ENCODE measurements around the gene COBLL1. TPM values are rescaled to one million over a fixed set of nuclear protein-coding genes. Genes with fewer than 3 reads are reported as not detected.
"Not testable (repeated sequence)": the region's sequence is repeated elsewhere in the genome, so short reads cannot be mapped to it uniquely, and the experiment has no call there.

COBLL1 gene
- polyA plus RNA-seq, 3 donors: 101 to 154 (median 115) TPM

DNA sequence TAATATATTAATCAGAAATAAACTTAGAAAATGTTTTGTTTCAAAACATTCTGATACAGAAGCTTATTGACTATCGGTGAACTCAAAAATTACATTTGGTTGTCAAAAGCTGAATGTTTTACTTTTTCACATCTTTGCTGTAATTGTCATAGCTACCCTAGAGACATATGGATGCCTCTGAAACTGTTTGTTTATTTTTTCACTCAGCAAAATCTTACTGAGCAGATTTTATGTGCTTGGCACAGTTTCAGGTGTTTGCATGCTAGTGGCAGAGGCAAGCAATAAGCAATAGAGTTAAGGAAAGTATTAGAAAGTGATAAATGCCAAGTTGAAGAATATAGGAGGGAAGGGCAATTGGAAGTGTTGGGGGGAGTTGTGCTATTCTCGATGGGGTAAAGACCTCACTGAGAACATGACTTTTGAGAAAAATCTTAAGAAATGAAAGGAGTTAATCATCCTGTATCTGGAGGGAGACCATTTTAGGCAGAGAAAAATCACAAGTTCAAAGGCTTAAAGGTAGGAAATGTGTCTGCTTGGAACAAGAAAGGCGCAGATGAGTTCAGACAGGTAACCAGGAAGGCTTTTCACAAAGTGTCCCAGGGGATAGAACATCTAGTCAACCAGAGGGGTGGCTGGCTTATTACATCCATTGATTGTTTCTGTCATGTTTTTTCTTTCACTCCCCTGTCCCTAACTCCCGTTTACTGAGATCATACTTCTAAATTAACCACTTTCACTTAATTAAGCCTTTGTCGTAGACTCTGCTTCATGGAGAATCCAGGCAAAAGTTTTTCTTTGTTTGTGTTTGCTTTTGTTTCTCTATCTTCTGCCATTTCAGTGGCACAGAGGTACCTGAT is 27.2 kb upstream of the COBLL1 start:
- no peak for DNase-seq (ENCODE audit: extremely low read depth in 1 of 11, low read depth in 9 of 11, low spot score in 4 of 11)

- no peak for DNase-seq (ENCODE audit: extremely low read depth in 1 of 11, low read depth in 9 of 11, low spot score in 4 of 11)
These were observed 26.3 kb upstream of the COBLL1 start for GRCh38 chr2:164867779-164868397.

DNA sequence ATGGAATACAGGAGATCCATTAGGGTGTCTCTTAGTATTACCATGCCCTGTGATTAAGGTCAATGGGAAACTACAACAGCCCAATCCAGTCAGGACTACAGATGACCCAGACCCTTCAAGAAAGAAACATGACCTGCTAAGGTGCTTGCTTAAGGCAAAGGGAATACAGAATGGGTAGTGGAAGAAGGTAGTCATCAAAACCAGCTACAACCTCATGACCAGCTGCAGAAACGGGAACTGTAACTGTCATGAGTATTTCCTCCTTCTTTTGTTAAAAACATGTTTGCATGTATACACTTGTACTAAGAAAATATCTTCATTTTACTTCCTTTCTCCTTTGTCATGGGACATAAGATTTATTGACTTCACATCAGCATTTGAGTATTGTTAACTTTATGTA is 24.8 kb upstream of the COBLL1 start:
- not testable (repeated sequence) for DNase-seq (ENCODE audit: extremely low read depth in 1 of 11, low read depth in 9 of 11, low spot score in 4 of 11)

- no peak for DNase-seq (ENCODE audit: extremely low read depth in 1 of 11, low read depth in 9 of 11, low spot score in 4 of 11)
These were observed 19.0 kb upstream of the COBLL1 start for GRCh38 chr2:164860694-164861042.

- DNase-seq (ENCODE audit: extremely low read depth in 1 of 11, low read depth in 9 of 11, low spot score in 4 of 11): not testable (repeated sequence)
These were observed 18.5 kb upstream of the COBLL1 start for GRCh38 chr2:164859906-164860693.

GRCh38 chr2:164859251-164859818 is 17.7 kb upstream of the COBLL1 start:
- DNase-seq (ENCODE audit: extremely low read depth in 1 of 11, low read depth in 9 of 11, low spot score in 4 of 11): no peak

DNA sequence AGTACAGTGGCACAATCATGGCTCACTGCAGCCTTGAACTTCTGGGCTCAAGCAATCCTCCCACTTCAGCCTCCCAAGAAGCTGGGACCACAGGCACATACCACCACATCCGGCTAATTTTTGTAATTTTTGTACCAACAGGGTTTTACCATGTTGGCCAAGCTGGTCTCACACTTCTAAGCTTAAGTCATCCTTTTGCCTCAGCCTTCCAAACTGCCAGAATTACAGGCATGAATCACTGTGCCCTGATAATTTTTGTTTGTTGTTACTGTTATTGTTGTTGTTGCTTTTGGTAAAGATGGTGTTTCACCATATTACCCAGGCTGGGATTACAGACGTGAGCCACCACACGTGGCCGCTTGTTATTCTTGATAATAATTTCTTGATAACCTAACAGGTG is 10.5 kb upstream of the COBLL1 start:
- DNase-seq (ENCODE audit: extremely low read depth in 1 of 11, low read depth in 9 of 11, low spot score in 4 of 11): no peak

DNA sequence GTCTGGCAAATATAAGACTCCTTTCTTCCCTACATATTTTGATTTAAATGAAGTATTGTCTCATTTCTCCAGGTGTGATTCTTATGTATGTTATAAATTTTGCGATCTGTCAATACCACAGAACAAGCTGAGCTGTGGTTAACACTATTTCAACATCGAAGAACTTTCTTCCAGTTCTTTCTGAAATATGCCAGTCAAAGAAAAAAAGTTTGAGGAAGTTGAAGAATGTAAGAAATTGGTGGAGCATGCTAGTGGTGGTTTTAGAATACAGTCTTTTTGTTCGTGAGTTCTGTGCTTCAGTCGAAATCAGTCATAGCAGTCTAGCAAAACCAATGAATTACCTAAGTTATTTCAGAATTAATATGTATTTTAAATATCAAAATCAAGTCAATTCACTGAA is 8.6 kb upstream of the COBLL1 start:
- DNase-seq (ENCODE audit: extremely low read depth in 1 of 11, low read depth in 9 of 11, low spot score in 4 of 11): no peak

- DNase-seq (ENCODE audit: extremely low read depth in 1 of 11, low read depth in 9 of 11, low spot score in 4 of 11): no peak
These were observed 7.9 kb upstream of the COBLL1 start for GRCh38 chr2:164849506-164849905.

DNA sequence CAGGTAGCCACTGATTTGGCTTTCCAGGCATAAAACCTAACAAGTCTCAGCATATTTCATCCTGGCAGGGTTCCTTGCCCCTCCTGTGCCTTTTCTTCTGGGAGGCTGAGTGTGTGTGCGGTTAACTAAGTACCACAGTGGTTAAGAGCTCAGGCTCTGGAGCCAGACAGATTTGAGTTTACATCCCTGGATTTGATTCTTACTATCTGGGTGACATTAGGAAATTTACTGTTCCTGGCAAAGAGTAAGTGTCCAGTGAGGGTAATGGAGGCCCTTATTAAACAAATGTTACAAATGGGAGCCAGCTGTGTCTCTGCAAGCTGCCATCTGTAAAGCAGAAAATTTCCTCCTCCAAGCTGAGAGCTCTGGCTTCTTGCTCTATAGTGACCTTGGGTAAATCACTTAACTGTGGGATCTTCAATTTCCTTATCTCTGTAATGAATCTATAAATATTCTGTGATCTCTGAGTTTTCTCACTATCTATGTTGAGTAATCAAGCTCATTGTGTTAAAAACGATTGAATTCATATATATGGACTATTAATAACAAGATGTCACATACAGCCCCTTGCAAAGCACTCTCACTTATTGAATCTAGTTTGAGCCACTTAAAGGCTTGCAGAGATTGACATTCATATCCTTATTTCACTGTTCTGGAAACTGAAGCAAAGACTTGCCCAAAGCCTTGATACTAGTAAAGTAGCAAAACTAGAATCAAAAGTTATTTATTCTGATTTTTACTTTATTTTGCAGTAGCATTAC is 6.5 kb upstream of the COBLL1 start:
- no peak for DNase-seq (ENCODE audit: extremely low read depth in 1 of 11, low read depth in 9 of 11, low spot score in 4 of 11)

DNA sequence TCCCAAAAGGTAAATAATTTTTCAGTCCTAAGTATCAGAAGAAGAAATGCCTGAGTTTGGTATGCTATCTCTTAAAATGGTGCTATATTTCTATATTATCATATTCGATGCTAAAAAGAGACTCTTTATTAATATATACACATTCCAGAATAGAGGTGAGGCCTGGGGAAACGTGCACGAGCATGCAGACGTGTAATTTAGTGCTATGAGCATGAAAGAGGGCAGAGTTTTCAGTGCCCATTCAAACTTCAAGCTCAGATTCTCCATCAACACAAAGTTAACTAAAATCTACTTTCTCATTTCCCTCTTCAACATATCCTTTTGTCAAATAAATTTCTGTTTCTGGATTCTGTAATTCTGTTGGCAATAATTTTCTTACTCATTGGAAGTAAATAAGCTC is 5.7 kb upstream of the COBLL1 start:
- DNase-seq (ENCODE audit: extremely low read depth in 1 of 11, low read depth in 9 of 11, low spot score in 4 of 11): no peak

- DNase-seq (ENCODE audit: extremely low read depth in 1 of 11, low read depth in 9 of 11, low spot score in 4 of 11): no peak
These were observed 4.7 kb upstream of the COBLL1 start for GRCh38 chr2:164846276-164846675.

DNA sequence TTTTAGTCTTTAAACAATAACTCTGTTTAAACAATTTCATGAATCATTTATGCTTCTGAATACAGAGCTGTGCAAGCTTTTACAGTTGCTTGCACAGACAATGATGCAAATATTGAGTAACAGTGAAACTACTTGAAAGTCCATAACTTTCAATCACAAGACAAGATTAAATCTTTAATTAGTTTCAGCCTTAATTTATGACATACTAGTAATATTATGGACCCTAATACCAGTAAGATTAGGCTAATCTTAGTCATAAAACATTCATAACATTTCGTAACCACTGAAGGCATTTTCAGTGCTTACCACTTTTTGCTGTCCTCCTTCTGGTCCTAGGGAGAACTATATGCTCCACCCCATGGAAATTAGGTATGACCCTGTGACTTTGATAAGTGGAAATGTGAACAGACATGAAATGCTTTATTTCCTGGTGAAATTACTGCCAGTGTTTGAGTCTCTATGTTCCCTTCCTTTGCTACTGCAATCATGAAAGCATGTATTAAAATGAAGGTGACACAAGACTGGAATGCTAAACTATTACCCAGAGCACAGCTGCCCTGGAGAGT is 1.8 kb upstream of the COBLL1 start:
- DNase-seq (ENCODE audit: extremely low read depth in 1 of 11, low read depth in 9 of 11, low spot score in 4 of 11): peak in 1 of 11 donors; percentile 12

- no peak for DNase-seq (ENCODE audit: extremely low read depth in 1 of 11, low read depth in 9 of 11, low spot score in 4 of 11)
These were observed 972 bp upstream of the COBLL1 start for GRCh38 chr2:164842624-164842966.

DNA sequence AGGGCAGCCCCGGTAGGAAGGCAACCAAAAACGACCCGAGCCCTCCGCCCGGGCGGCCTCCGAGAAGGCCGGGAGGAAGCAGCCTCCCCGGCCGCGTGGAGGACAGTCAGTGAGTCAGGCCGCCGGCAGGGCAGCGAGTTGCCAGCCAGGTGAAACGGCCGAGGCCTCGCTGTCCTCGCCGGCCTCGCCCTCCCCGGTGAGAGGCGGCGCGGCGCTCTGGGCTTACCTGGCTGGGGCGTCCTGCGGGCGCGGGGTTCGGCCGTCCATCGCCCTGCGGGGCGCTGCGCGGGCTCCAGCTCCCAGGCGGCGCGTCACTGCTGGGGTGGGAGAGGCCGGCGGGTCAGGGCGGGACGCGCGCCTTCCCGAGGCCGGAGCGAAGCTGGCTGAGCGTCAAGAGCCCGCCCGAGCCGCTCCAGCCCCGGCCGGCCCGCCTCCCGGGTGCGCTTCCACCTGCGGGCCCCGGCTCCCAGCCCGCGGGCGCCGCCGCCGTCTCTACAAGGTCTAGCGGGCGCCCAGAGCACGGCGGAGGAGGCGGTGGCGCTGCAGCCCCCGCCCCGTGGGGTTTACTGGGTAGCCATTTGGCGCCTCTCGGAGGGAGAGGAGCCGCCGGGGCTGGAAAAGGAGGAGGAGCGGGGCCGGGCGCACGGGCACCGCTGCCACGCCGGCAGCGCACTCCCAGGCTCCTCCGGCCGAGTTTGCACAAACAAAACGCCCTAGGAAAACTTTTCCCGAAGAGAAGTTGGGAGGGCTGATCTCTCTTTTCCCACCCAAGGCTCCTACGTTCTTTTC is 499 bp downstream of the COBLL1 start:
- DNase-seq (ENCODE audit: extremely low read depth in 1 of 11, low read depth in 9 of 11, low spot score in 4 of 11): peak in 7 of 11 donors; percentile 30 to 65 (median 57)

DNA sequence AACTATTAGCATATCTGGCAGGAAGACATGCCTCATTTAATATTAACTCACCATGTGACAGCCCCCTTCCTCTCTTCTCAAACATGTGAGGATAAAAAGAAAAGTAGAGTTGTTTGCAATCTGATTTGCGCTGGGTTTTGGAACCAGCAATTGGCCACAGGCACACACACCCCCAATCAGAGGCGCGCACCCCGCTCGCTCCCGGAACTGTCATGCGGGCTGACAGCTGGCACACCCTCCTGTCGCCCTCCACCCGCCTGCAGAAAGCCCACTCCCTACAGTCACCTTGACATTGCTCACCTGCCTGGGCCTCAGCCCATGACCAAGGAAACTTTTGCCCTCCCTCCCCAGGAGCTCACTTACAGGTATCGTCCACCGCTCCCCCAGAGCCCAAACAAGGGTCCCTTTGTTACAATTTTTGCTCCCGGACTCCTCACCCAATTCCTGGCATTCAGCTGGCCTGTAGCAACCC is 1.1 kb downstream of the COBLL1 start:
- peak in 5 of 11 donors; percentile 15 to 58 (median 30) for DNase-seq (ENCODE audit: extremely low read depth in 1 of 11, low read depth in 9 of 11, low spot score in 4 of 11)

- no peak for DNase-seq (ENCODE audit: extremely low read depth in 1 of 11, low read depth in 9 of 11, low spot score in 4 of 11)
These were observed 1.6 kb downstream of the COBLL1 start for GRCh38 chr2:164839914-164840457.

- no peak for DNase-seq (ENCODE audit: extremely low read depth in 1 of 11, low read depth in 9 of 11, low spot score in 4 of 11)
These were observed 3.8 kb downstream of the COBLL1 start for GRCh38 chr2:164837807-164838206.
